ENCODE data around the gene GCSAML. TPM values are rescaled to one million over a fixed set of nuclear protein-coding genes. Genes with fewer than 3 reads are reported as not detected.

GCSAML gene
- total and polyA plus RNA-seq, 5 donors from 2014 or later: 0.67 TPM; not detected in 4

GRCh38 chr1:247542811-247543210 lies 6.1 kb upstream of the GCSAML start:
- H3K4me1 Mint-ChIP-seq: no peaks in the 10 kb centered on the region
- DNase-seq (no peak), ATAC-seq (ENCODE audit: low read depth in 2 of 2) (no peak)
- H3K27ac Mint-ChIP-seq: no peak overlapping the region
- H3K27ac ChIP-seq (ENCODE audit: insufficient read depth, low read length, poor library complexity, severe bottlenecking): no peak overlapping the region
- no peak overlapping the region for H3K4me3 Mint-ChIP-seq
- H3K36me3 Mint-ChIP-seq: no peaks in the 10 kb centered on the region
- no peaks in the 10 kb centered on the region for H3K9me3 ChIP-seq (ENCODE audit: control insufficient read depth in 2 of 2, low read length in 2 of 2)
- H3K4me1 ChIP-seq (ENCODE audit: control insufficient read depth, insufficient read depth, low read length, poor library complexity, severe bottlenecking): no peaks in the 10 kb centered on the region
- no peaks in the 10 kb centered on the region for H3K27me3 ChIP-seq (ENCODE audit: control insufficient read depth, insufficient read depth, low read length)
- no peaks in the 10 kb centered on the region for H3K36me3 ChIP-seq (ENCODE audit: control insufficient read depth, insufficient read depth, low read length)
- H3K4me3 ChIP-seq (ENCODE audit: low read depth, low read length): no peak overlapping the region
- H3K9me3 Mint-ChIP-seq: peaks cover 0 to 2% (median 0%) of the 10 kb centered on the region in 7 donors
- H3K27me3 Mint-ChIP-seq: peaks cover 9% of the 10 kb centered on the region

GRCh38 chr1:247548092-247548491 lies 842 bp upstream of the GCSAML start:
- H3K27me3 Mint-ChIP-seq: peaks cover 10% of the 10 kb centered on the region
- no peaks in the 10 kb centered on the region for H3K27me3 ChIP-seq (ENCODE audit: control insufficient read depth, insufficient read depth, low read length)
- DNase-seq (no peak), ATAC-seq (ENCODE audit: low read depth in 2 of 2) (no peak)
- peaks cover 0 to 2% (median 0%) of the 10 kb centered on the region in 4 donors for H3K4me1 Mint-ChIP-seq
- no peak overlapping the region for H3K4me3 ChIP-seq (ENCODE audit: low read depth, low read length)
- no peaks in the 10 kb centered on the region for H3K36me3 ChIP-seq (ENCODE audit: control insufficient read depth, insufficient read depth, low read length)
- no peaks in the 10 kb centered on the region for H3K4me1 ChIP-seq (ENCODE audit: control insufficient read depth, insufficient read depth, low read length, poor library complexity, severe bottlenecking)
- no peak overlapping the region for H3K27ac Mint-ChIP-seq
- no peak overlapping the region for H3K27ac ChIP-seq (ENCODE audit: insufficient read depth, low read length, poor library complexity, severe bottlenecking)
- H3K4me3 Mint-ChIP-seq: no peak overlapping the region
- H3K36me3 Mint-ChIP-seq: no peaks in the 10 kb centered on the region
- peaks cover 0 to 1% (median 0%) of the 10 kb centered on the region in 7 donors for H3K9me3 Mint-ChIP-seq
- H3K9me3 ChIP-seq (ENCODE audit: control insufficient read depth in 2 of 2, low read length in 2 of 2): no peaks in the 10 kb centered on the region

DNA sequence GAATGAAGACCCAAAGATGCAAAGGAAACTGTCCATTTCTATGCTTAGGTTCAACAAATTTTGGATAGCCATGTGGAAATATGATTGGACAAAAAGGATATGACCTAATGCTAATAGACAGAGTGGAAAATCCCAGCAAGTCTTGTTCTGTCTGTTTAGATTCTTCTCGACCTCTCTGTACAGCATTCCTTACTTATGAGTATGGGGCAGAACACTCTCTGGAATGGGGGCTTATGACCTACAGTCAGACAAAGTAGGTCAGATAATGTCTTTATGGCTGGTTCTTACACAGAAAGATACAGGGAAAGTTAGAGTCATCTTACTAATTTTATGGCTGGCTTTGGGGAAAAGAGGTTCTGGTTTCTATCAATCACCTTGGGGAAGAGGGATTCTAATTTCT lies 2.8 kb downstream of the GCSAML start:
- H3K36me3 ChIP-seq (ENCODE audit: control insufficient read depth, insufficient read depth, low read length): no peaks in the 10 kb centered on the region
- no peak for ATAC-seq (ENCODE audit: low read depth in 2 of 2)
- Mint-ChIP-seq H3K36me3 (no peaks in the 10 kb centered on the region), H3K27me3 (peaks cover 10% of the 10 kb centered on the region), H3K27ac (no peak overlapping the region), H3K9me3 (peaks cover 0 to 2% (median 0%) of the 10 kb centered on the region in 7 donors), H3K4me3 (no peak overlapping the region), H3K4me1 (peaks cover 0 to 2% (median 0%) of the 10 kb centered on the region in 4 donors)
- H3K27me3 ChIP-seq (ENCODE audit: control insufficient read depth, insufficient read depth, low read length): no peaks in the 10 kb centered on the region
- no peaks in the 10 kb centered on the region for H3K9me3 ChIP-seq (ENCODE audit: control insufficient read depth in 2 of 2, low read length in 2 of 2)
- DNase-seq: no peak
- H3K4me1 ChIP-seq (ENCODE audit: control insufficient read depth, insufficient read depth, low read length, poor library complexity, severe bottlenecking): no peaks in the 10 kb centered on the region
- H3K4me3 ChIP-seq (ENCODE audit: low read depth, low read length): no peak overlapping the region
- H3K27ac ChIP-seq (ENCODE audit: insufficient read depth, low read length, poor library complexity, severe bottlenecking): no peak overlapping the region

DNA sequence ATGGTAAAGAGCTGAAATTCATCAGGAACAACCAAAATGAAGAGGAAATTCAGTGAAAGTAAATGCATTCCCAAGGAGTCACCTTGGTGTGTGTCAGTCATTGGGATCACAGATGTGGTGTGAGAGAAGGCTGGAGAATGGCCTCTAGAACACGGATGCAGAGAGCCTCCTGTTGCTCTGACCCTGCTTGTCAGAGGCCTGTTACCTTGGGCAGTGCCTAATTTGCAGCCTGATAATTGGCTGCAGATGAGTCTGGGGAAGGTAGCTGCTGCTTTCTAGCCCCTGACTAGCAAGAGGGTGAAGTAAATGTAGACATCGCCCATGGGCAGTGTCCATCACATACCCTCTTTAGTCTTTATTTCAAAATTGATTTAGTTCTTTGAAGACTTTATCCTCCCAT lies 3.3 kb downstream of the GCSAML start:
- Mint-ChIP-seq H3K4me1 (peaks cover 0 to 2% (median 0%) of the 10 kb centered on the region in 4 donors), H3K4me3 (no peak overlapping the region), H3K36me3 (no peaks in the 10 kb centered on the region), H3K27ac (no peak overlapping the region), H3K27me3 (peaks cover 10% of the 10 kb centered on the region), H3K9me3 (peaks cover 0 to 2% (median 0%) of the 10 kb centered on the region in 7 donors)
- ATAC-seq (ENCODE audit: low read depth in 2 of 2) (no peak), DNase-seq (no peak)
- no peaks in the 10 kb centered on the region for H3K4me1 ChIP-seq (ENCODE audit: control insufficient read depth, insufficient read depth, low read length, poor library complexity, severe bottlenecking)
- no peak overlapping the region for H3K27ac ChIP-seq (ENCODE audit: insufficient read depth, low read length, poor library complexity, severe bottlenecking)
- H3K4me3 ChIP-seq (ENCODE audit: low read depth, low read length): no peak overlapping the region
- no peaks in the 10 kb centered on the region for H3K9me3 ChIP-seq (ENCODE audit: control insufficient read depth in 2 of 2, low read length in 2 of 2)
- H3K36me3 ChIP-seq (ENCODE audit: control insufficient read depth, insufficient read depth, low read length): no peaks in the 10 kb centered on the region
- H3K27me3 ChIP-seq (ENCODE audit: control insufficient read depth, insufficient read depth, low read length): no peaks in the 10 kb centered on the region

DNA sequence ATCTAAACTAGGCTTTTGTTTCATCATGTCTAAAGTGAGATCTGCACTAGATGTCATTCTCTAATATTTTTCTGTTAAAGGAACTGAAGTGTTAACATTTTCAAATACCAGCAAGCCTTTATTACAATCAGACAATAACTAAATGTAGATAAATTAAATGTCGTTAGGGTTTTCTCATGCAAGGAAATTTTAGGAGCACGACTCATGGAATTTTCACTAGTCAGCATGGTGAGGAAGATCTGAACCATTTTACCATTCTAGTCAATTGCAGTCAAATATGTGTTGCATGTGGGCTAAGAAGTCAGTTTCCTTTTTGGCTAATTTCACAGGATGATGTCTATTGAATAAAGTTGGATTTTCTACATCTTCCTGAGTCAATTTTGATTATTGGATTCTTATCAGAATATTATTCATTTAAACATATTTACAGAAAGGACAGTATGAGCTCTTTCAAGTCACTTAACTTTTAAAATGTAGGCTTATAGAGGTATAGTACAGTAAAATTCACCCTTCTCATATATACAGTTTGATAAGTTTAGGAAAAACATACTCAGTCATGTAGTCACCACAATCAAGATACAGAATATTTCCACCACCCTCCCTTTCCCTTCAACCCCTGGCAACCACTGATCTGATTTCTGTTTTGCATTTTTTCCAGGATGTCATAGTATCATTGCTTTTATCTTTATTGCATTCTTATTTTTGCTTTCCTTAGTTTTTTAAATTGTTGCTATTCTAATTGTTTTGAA lies 9.2 kb downstream of the GCSAML start:
- H3K27ac ChIP-seq (ENCODE audit: insufficient read depth, low read length, poor library complexity, severe bottlenecking): no peak overlapping the region
- H3K4me1 Mint-ChIP-seq: no peaks in the 10 kb centered on the region
- no peak overlapping the region for H3K4me3 Mint-ChIP-seq
- no peak overlapping the region for H3K27ac Mint-ChIP-seq
- no peaks in the 10 kb centered on the region for H3K36me3 Mint-ChIP-seq
- ATAC-seq (ENCODE audit: low read depth in 2 of 2): no peak
- H3K4me3 ChIP-seq (ENCODE audit: low read depth, low read length): no peak overlapping the region
- no peak for DNase-seq
- no peaks in the 10 kb centered on the region for H3K27me3 Mint-ChIP-seq
- no peaks in the 10 kb centered on the region for H3K9me3 ChIP-seq (ENCODE audit: control insufficient read depth in 2 of 2, low read length in 2 of 2)
- H3K4me1 ChIP-seq (ENCODE audit: control insufficient read depth, insufficient read depth, low read length, poor library complexity, severe bottlenecking): no peaks in the 10 kb centered on the region
- no peaks in the 10 kb centered on the region for H3K27me3 ChIP-seq (ENCODE audit: control insufficient read depth, insufficient read depth, low read length)
- H3K9me3 Mint-ChIP-seq: peaks cover 0 to 1% (median 0%) of the 10 kb centered on the region in 7 donors
- H3K36me3 ChIP-seq (ENCODE audit: control insufficient read depth, insufficient read depth, low read length): no peaks in the 10 kb centered on the region

GRCh38 chr1:247561711-247562110 lies 12.8 kb downstream of the GCSAML start:
- no peaks in the 10 kb centered on the region for H3K36me3 Mint-ChIP-seq

GRCh38 chr1:247562198-247562597 lies 13.3 kb downstream of the GCSAML start:
- Mint-ChIP-seq H3K4me1 (no peaks in the 10 kb centered on the region), H3K4me3 (no peak overlapping the region), H3K9me3 (no peaks in the 10 kb centered on the region), H3K27me3 (no peaks in the 10 kb centered on the region), H3K36me3 (no peaks in the 10 kb centered on the region), H3K27ac (no peak overlapping the region)
- Histone ChIP-seq H3K36me3 (ENCODE audit: control insufficient read depth, insufficient read depth, low read length) (no peaks in the 10 kb centered on the region), H3K4me3 (ENCODE audit: low read depth, low read length) (no peak overlapping the region), H3K27me3 (ENCODE audit: control insufficient read depth, insufficient read depth, low read length) (no peaks in the 10 kb centered on the region), H3K27ac (ENCODE audit: insufficient read depth, low read length, poor library complexity, severe bottlenecking) (no peak overlapping the region), H3K9me3 (ENCODE audit: control insufficient read depth in 2 of 2, low read length in 2 of 2) (no peaks in the 10 kb centered on the region), H3K4me1 (ENCODE audit: control insufficient read depth, insufficient read depth, low read length, poor library complexity, severe bottlenecking) (no peaks in the 10 kb centered on the region)
- ATAC-seq (ENCODE audit: low read depth in 2 of 2): no peak
- DNase-seq: no peak

More at GRCh38 chr1:247561711-247562110, 12.8 kb downstream of the GCSAML start:
- Mint-ChIP-seq H3K9me3 (no peaks in the 10 kb centered on the region), H3K4me3 (no peak overlapping the region), H3K4me1 (no peaks in the 10 kb centered on the region), H3K27me3 (no peaks in the 10 kb centered on the region), H3K27ac (no peak overlapping the region)
- Histone ChIP-seq H3K36me3 (ENCODE audit: control insufficient read depth, insufficient read depth, low read length) (no peaks in the 10 kb centered on the region), H3K4me1 (ENCODE audit: control insufficient read depth, insufficient read depth, low read length, poor library complexity, severe bottlenecking) (no peaks in the 10 kb centered on the region), H3K27ac (ENCODE audit: insufficient read depth, low read length, poor library complexity, severe bottlenecking) (no peak overlapping the region), H3K4me3 (ENCODE audit: low read depth, low read length) (no peak overlapping the region), H3K9me3 (ENCODE audit: control insufficient read depth in 2 of 2, low read length in 2 of 2) (no peaks in the 10 kb centered on the region), H3K27me3 (ENCODE audit: control insufficient read depth, insufficient read depth, low read length) (no peaks in the 10 kb centered on the region)
- ATAC-seq (ENCODE audit: low read depth in 2 of 2) (no peak), DNase-seq (no peak)

GRCh38 chr1:247574236-247574635 lies 25.3 kb downstream of the GCSAML start:
- no peak overlapping the region for H3K27ac ChIP-seq (ENCODE audit: insufficient read depth, low read length, poor library complexity, severe bottlenecking)
- Mint-ChIP-seq H3K9me3 (peaks cover 4 to 20% (median 5%) of the 10 kb centered on the region in 7 donors), H3K27me3 (peaks cover 4% of the 10 kb centered on the region), H3K4me3 (no peak overlapping the region), H3K4me1 (no peaks in the 10 kb centered on the region), H3K36me3 (no peaks in the 10 kb centered on the region), H3K27ac (no peak overlapping the region)
- no peaks in the 10 kb centered on the region for H3K9me3 ChIP-seq (ENCODE audit: control insufficient read depth in 2 of 2, low read length in 2 of 2)
- no peaks in the 10 kb centered on the region for H3K36me3 ChIP-seq (ENCODE audit: control insufficient read depth, insufficient read depth, low read length)
- DNase-seq: no peak
- H3K4me3 ChIP-seq (ENCODE audit: low read depth, low read length): no peak overlapping the region
- no peak for ATAC-seq (ENCODE audit: low read depth in 2 of 2)
- H3K4me1 ChIP-seq (ENCODE audit: control insufficient read depth, insufficient read depth, low read length, poor library complexity, severe bottlenecking): no peaks in the 10 kb centered on the region
- no peaks in the 10 kb centered on the region for H3K27me3 ChIP-seq (ENCODE audit: control insufficient read depth, insufficient read depth, low read length)

Data from CD4-positive, CD25-positive, alpha-beta regulatory T cell (primary cell).